ENCODE results near the gene DGUOK.

DNA sequence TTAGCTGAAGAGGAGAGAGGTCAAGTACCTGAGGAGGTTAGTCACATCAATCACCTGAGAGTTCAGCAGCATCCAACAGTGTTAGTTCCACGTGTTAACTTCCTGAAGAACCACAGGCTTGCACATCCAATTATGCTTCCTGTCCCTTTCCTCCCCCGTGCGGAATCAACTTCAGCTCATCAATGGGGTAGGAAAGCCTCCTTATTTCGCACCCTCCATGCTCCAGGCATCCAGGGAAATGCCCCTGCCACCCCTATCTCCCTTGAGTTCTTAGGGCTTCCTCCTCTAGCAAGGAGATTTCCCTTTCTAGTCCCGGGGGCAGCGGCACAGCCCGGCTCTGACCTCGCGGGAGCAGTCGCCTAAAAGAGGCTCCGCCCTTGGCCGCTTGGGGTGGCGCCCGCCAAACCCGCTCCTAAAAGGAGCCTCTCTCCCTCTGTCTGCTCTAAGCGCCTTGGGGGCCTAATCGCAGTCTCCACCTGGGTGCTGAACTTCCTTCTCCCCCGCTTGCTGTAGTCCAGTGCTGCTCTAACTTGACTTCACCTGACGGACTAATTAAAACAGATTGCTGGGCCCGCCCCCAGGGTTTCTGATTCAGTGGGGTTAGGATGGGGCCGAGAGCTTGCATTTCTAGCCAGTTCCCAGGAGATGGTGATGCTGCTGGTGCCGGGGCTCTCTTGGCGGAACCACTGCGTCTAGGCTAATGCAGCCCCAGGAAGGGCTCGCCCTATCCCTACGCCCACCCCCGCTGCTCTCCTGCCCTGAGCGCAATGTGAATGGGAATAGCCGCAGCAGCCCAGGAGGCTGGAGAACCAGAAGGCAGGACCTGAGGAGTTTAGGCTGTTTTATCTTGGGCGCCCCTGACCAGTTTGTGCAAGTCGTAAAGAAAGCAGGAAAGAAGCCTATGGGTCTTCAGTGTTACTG lies 54.7 kb downstream of the DGUOK start:
- no peak for TF ChIP-seq POLR2A (IDR thresholded peaks at IDR 0.05)
- TF ChIP-seq EP300 (IDR thresholded peaks at IDR 0.05): no peak
- TF ChIP-seq, protein P1, sequence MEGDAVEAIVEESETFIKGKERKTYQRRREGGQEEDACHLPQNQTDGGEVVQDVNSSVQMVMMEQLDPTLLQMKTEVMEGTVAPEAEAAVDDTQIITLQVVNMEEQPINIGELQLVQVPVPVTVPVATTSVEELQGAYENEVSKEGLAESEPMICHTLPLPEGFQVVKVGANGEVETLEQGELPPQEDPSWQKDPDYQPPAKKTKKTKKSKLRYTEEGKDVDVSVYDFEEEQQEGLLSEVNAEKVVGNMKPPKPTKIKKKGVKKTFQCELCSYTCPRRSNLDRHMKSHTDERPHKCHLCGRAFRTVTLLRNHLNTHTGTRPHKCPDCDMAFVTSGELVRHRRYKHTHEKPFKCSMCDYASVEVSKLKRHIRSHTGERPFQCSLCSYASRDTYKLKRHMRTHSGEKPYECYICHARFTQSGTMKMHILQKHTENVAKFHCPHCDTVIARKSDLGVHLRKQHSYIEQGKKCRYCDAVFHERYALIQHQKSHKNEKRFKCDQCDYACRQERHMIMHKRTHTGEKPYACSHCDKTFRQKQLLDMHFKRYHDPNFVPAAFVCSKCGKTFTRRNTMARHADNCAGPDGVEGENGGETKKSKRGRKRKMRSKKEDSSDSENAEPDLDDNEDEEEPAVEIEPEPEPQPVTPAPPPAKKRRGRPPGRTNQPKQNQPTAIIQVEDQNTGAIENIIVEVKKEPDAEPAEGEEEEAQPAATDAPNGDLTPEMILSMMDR (IDR thresholded peaks at IDR 0.05): no peak
